Measurements from ENCODE around the gene C6orf118.

GRCh38 chr6:165268987-165269386 lies 40.4 kb downstream of the C6orf118 start:
- no peak for TF ChIP-seq EP300 (IDR thresholded peaks at IDR 0.05; ENCODE audit: low read depth in 2 of 2, low read length in 2 of 2)
- no peak for TF ChIP-seq EP300 (CRISPR knock-in tag; IDR thresholded peaks at IDR 0.05; ENCODE audit: borderline replicate concordance)
- no peak for TF ChIP-seq SRF (IDR thresholded peaks at IDR 0.05; ENCODE audit: low read depth, low read length)
- no peak for TF ChIP-seq ZNF616 (CRISPR knock-in tag; IDR thresholded peaks at IDR 0.05; ENCODE audit: low read depth)
- TF ChIP-seq POLR2A (IDR thresholded peaks at IDR 0.05; ENCODE audit: insufficient read depth in 1 of 2, low read depth in 2 of 2, low read length in 2 of 2): no peak
- TF ChIP-seq ZSCAN21 (CRISPR knock-in tag; IDR thresholded peaks at IDR 0.05; ENCODE audit: borderline replicate concordance): no peak
- TF ChIP-seq ZNF335 (CRISPR knock-in tag; IDR thresholded peaks at IDR 0.05): no peak
- TF ChIP-seq ZNF260 (CRISPR knock-in tag; IDR thresholded peaks at IDR 0.05; ENCODE audit: borderline replicate concordance, low read depth): no peak
- TF ChIP-seq U2AF1 (optimal IDR thresholded peaks at IDR 0.05; ENCODE audit: low read depth, low read length): no peak
- TF ChIP-seq ZIK1 (CRISPR knock-in tag; IDR thresholded peaks at IDR 0.05; ENCODE audit: borderline replicate concordance, low read depth): no peak
- no peak for TF ChIP-seq IRF9 (CRISPR knock-in tag; IDR thresholded peaks at IDR 0.05; ENCODE audit: borderline replicate concordance)
